Activated B cell treated with CpG ODN at 0.5 μM for 24 hours (primary cell): ENCODE measurements around the gene PLSCR3. TPM values are rescaled to one million over a fixed set of nuclear protein-coding genes. Genes with fewer than 3 reads are reported as not detected.

Experiments used
- ATAC-seq: fragments of 200-7000 bp; cut with Tn5 transposase; one replicate; pipeline ENCODE4 v1.10.0; 2021; ENCODE audit warnings: low read depth, mild to moderate bottlenecking, moderate library complexity
- CTCF ChIA-PET: fragments of 350-600 bp; sonication (Branson Sonifier 250); formaldehyde crosslinking; loops from one replicate; lab custom pipeline; 2021; ENCODE audit warnings: antibody characterized with exemption; lab: Charles Lee
- POLR2A ChIA-PET: fragments of 350-600 bp; sonication (Branson Sonifier 250); formaldehyde crosslinking; loops from one replicate; lab custom pipeline; 2021; ENCODE audit warnings: antibody characterized with exemption; lab: Charles Lee
- DNase-seq: peaks from one replicate; pipeline ENCODE4 v3.0.0; 2022
- H3K27ac Mint-ChIP-seq: one replicate; pipeline ENCODE4 v1.8.0; 2020; ENCODE audit warnings: mixed read lengths
- H3K27me3 Mint-ChIP-seq: one replicate; pipeline ENCODE4 v1.8.0; 2021; ENCODE audit warnings: mixed read lengths
- H3K36me3 Mint-ChIP-seq: one replicate; pipeline ENCODE4 v1.8.0; 2021; ENCODE audit warnings: low read depth, mixed read lengths
- H3K4me1 Mint-ChIP-seq: one replicate; pipeline ENCODE4 v1.8.0; 2021; ENCODE audit warnings: mixed read lengths
- H3K4me3 Mint-ChIP-seq: one replicate; pipeline ENCODE4 v1.8.0; 2020; ENCODE audit warnings: mild to moderate bottlenecking, mixed read lengths
- H3K9me3 Mint-ChIP-seq: one replicate; pipeline ENCODE4 v1.8.0; 2020; ENCODE audit warnings: mixed read lengths
- CTCF ChIP-seq: fragments of 200-600 bp; IDR thresholded peaks from one replicate; pipeline ENCODE4 v1.8.0; 2022; ENCODE audit warnings: antibody characterized with exemption, mild to moderate bottlenecking
- intact Hi-C: fragments of 100-400 bp; cut with micrococcal nuclease; formaldehyde crosslinking; loops from one replicate; pipeline ENCODE4 v1.15.1; 2024
- total RNA-seq: library from RNA; stranded (reverse); gene quantifications from 2 replicates; pipeline ENCODE4 v1.2.3, GENCODE V29; 2022

PLSCR3 gene
- total RNA-seq, 1 donor from 2014 or later = 35.2 TPM

DNA sequence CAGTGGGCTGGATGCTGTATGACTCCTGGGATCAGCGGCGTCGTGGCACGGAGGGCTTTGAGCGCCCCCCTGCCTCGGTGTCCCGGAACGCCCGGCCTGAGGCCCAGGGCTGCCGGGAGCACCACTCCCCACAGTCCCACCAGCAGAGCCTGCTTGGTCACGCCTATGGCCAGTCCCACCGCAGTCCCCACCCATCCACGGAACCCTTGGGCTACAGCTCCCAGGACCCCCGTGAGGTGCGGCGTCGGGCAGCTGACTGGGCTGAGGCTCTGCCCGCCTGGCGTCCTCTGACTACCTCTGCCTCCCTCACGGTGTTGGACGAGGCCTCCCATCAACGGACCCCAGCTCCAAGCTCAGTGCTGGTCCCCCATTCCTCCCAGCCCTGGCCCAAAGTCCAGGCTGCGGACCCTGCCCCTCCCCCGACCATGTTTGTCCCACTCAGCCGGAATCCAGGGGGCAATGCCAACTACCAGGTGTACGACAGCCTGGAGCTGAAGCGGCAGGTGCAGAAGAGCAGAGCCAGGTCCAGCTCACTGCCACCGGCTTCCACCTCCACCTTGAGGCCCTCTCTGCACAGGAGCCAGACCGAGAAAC, 32.7 kb upstream of the PLSCR3 start:
- Mint-ChIP-seq H3K9me3 (no peaks in the 10 kb centered on the region), H3K27ac (no peak overlapping the region), H3K36me3 (no peaks in the 10 kb centered on the region), H3K4me1 (no peaks in the 10 kb centered on the region), H3K4me3 (no peak overlapping the region), H3K27me3 (peaks cover 5% of the 10 kb centered on the region)
- no peak for TF ChIP-seq CTCF
- no peak for ATAC-seq
- intact Hi-C loops = no loop called here
- no peak for DNase-seq
- ChIA-PET POLR2A (interaction anchor here (0.5 kb wide), 1 partner anchor 139 kb away, joined by 4 read pairs; no protein-coding TSS in a partner anchor), CTCF (no interaction called here)

DNA sequence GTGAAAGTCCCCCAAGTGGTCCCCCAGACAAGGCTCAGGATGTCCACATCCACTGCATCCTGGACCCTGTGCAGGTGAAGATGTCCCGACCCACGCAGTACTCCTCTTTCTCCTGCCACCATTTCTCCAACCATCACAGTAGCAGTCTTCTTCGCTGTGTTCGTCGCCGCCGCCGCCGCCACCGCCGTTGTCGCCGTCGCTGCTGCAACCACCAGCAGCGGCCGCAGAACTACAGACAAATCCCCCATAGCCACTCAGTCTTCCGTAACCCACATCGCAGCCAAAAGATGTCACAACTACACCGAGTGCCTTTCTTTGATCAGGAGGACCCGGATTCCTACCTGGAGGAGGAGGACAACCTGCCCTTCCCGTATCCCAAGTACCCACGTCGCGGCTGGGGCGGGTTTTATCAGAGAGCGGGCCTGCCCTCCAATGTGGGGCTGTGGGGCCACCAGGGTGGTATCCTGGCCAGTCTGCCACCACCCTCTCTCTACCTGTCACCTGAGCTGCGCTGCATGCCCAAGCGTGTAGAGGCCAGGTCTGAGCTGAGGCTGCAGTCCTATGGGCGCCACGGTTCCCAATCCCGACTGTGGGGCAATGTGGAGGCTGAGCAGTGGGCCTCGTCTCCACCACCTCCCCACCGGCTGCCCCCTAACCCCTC, 32.0 kb upstream of the PLSCR3 start:
- ChIA-PET POLR2A (no interaction called here), CTCF (no interaction called here)
- TF ChIP-seq CTCF = no peak
- H3K27ac Mint-ChIP-seq = no peak overlapping the region
- H3K4me3 Mint-ChIP-seq = no peak overlapping the region
- H3K4me1 Mint-ChIP-seq = no peaks in the 10 kb centered on the region
- DNase-seq (no peak), ATAC-seq (no peak)
- H3K27me3 Mint-ChIP-seq = peaks cover 5% of the 10 kb centered on the region
- no peaks in the 10 kb centered on the region for H3K36me3 Mint-ChIP-seq
- H3K9me3 Mint-ChIP-seq = no peaks in the 10 kb centered on the region
- intact Hi-C loops = no loop called here

GRCh38 chr17:7425756-7426155, 31.4 kb upstream of the PLSCR3 start:
- ChIA-PET CTCF (no interaction called here), POLR2A (interaction anchor here (1.2 kb wide), 1 partner anchor 22 kb away, joined by 3 read pairs; the partner anchor contains the start of gene TMEM256)
- H3K27me3 Mint-ChIP-seq = peaks cover 5% of the 10 kb centered on the region
- intact Hi-C loops = no loop called here
- no peaks in the 10 kb centered on the region for H3K9me3 Mint-ChIP-seq
- no peaks in the 10 kb centered on the region for H3K4me1 Mint-ChIP-seq
- no peak for TF ChIP-seq CTCF
- ATAC-seq (no peak), DNase-seq (no peak)
- H3K4me3 Mint-ChIP-seq = no peak overlapping the region
- H3K27ac Mint-ChIP-seq = no peak overlapping the region
- no peaks in the 10 kb centered on the region for H3K36me3 Mint-ChIP-seq

- POLR2A ChIA-PET = interaction anchor here (1.2 kb wide), 1 partner anchor 21 kb away, joined by 3 read pairs; the partner anchor contains the start of gene TMEM256
Observed at GRCh38 chr17:7425316-7425715, 31.0 kb upstream of the PLSCR3 start, which contains the start of gene SPEM2. SPEM2 (plus strand) TSS chr17:7425616; CDS start chr17:7425689, 73 bp downstream.

More at GRCh38 chr17:7425316-7425715, 31.0 kb upstream of the PLSCR3 start, which contains the start of gene SPEM2:
- peaks cover 5% of the 10 kb centered on the region for H3K27me3 Mint-ChIP-seq
- no peak for TF ChIP-seq CTCF
- H3K27ac Mint-ChIP-seq = no peak within 1 kb of the TSS
- no peaks in the 10 kb centered on the region for H3K36me3 Mint-ChIP-seq
- DNase-seq (no peak), ATAC-seq (no peak)
- H3K4me3 Mint-ChIP-seq = no peak within 1 kb of the TSS
- intact Hi-C loops = no loop called here
- CTCF ChIA-PET = no interaction called here
- no peaks in the 10 kb centered on the region for H3K4me1 Mint-ChIP-seq
- no peaks in the 10 kb centered on the region for H3K9me3 Mint-ChIP-seq
